ENCODE data around the gene CFAP47.

GRCh38 chrX:35919536-35920309, at the start of gene CFAP47:
- TF ChIP-seq SP2 (CRISPR knock-in tag; IDR thresholded peaks at IDR 0.05) (no peak), EZH2 (conservative IDR thresholded peaks at IDR 0.05; ENCODE audit: low read depth, low read length) (no peak), ZNF382 (CRISPR knock-in tag; IDR thresholded peaks at IDR 0.05; ENCODE audit: borderline replicate concordance) (no peak), TFE3 (CRISPR knock-in tag; IDR thresholded peaks at IDR 0.05) (no peak)

All from HepG2 (cell line).